Measurements from ENCODE around the gene ZDHHC1.
A peak's percentile ranks its signal among the peaks of the same experiment; 100 is the strongest.

The ZDHHC1 gene

DNA sequence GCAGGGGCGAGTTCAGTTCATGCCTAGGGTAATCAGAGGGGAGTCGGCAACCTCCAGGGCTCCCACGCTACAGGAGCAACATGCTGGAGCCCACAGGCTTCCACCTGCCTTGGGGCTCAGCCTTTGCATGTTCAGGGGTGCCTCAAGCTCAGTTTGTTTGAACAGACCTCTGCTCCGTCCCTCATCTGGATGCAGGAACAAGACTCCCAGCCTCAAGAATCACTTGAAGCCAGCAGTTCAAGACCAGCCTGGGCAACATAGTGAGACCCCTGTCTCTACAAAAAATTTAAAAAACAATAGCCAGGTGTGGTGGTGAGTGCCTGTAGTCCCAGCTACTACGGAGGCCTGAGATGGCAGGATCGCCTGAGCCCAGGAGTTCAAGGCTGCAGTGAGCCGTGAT is 9.7 kb upstream of the ZDHHC1 start:
- DNase-seq: no peak
- Histone ChIP-seq H3K27ac (ENCODE audit: low read depth, low read length) (no peak overlapping the region), H4K8ac (ENCODE audit: low read depth, low read length) (no peak overlapping the region), H3K36me3 (ENCODE audit: control insufficient read depth in 1 of 2, insufficient read depth in 2 of 2, low read length in 2 of 2) (no peaks in the 10 kb centered on the region), H3K79me1 (ENCODE audit: low read length) (peaks cover 3% of the 10 kb centered on the region), H2AK5ac (ENCODE audit: low read length) (no peak overlapping the region), H4K91ac (ENCODE audit: low read depth, low read length) (no peak overlapping the region), H3K4me1 (ENCODE audit: control insufficient read depth in 1 of 2, insufficient read depth in 2 of 2, low read length in 2 of 2) (peaks cover 4 to 10% of the 10 kb centered on the region in 2 experiments), H3K14ac (ENCODE audit: low read length) (no peak overlapping the region), H2BK12ac (ENCODE audit: low read length) (no peak overlapping the region), H4K12ac (ENCODE audit: low read depth, low read length) (no peak overlapping the region), H3K9me3 (ENCODE audit: insufficient read depth, low read depth, low read length) (no peaks in the 10 kb centered on the region), H2AFZ (ENCODE audit: insufficient read depth, low read length, poor library complexity) (no peak overlapping the region), H3K79me2 (ENCODE audit: control insufficient read depth, insufficient read depth, low read length, poor library complexity) (no peaks in the 10 kb centered on the region), H3K27me3 (ENCODE audit: insufficient read depth, low read length) (peaks cover 19% of the 10 kb centered on the region), H3K23ac (ENCODE audit: low read length) (no peak overlapping the region), H3K4me3 (ENCODE audit: low read depth, low read length) (no peak overlapping the region), H3K18ac (ENCODE audit: low read length) (no peak overlapping the region), H2BK5ac (ENCODE audit: low read depth, low read length, poor library complexity) (no peak overlapping the region), H3K4ac (ENCODE audit: low read depth, low read length) (no peak overlapping the region), H2BK120ac (ENCODE audit: insufficient read depth, low read length, poor library complexity) (no peak overlapping the region), H3K4me2 (ENCODE audit: low read length) (no peak overlapping the region), H3K9ac (ENCODE audit: low read length) (no peak overlapping the region)
- whole genome bisulfite sequencing (ENCODE audit: extremely low coverage, insufficient coverage, insufficient read length): no CpG with 5 or more reads among the region's 7 CpGs

DNA sequence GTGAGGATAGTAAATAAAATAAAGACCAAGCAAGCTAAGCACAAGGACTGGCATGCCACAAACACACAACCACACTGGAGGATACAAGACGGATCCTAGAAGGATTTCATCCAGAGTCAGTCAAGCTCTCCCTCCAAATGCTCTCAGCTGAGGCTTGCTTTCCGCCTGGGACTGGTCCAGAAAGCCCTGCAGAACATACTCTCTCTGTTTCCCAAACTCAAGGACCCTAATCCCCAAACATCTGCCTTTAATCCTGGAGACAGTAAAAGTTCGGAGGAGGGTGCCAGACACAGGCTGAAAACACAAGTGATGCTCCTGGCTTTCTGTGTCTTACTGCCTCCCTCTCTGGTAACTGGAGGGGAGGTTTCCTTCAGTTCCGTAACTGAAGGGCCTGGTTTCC is 9.3 kb upstream of the ZDHHC1 start:
- Histone ChIP-seq H4K12ac (ENCODE audit: low read depth, low read length) (no peak overlapping the region), H3K14ac (ENCODE audit: low read length) (no peak overlapping the region), H3K79me1 (ENCODE audit: low read length) (peaks cover 3% of the 10 kb centered on the region), H3K27me3 (ENCODE audit: insufficient read depth, low read length) (peaks cover 17% of the 10 kb centered on the region), H3K9me3 (ENCODE audit: insufficient read depth, low read depth, low read length) (no peaks in the 10 kb centered on the region), H3K36me3 (ENCODE audit: control insufficient read depth in 1 of 2, insufficient read depth in 2 of 2, low read length in 2 of 2) (no peaks in the 10 kb centered on the region), H3K23ac (ENCODE audit: low read length) (no peak overlapping the region), H3K4ac (ENCODE audit: low read depth, low read length) (no peak overlapping the region), H3K4me3 (ENCODE audit: low read depth, low read length) (no peak overlapping the region), H2AFZ (ENCODE audit: insufficient read depth, low read length, poor library complexity) (no peak overlapping the region), H4K91ac (ENCODE audit: low read depth, low read length) (no peak overlapping the region), H3K4me1 (ENCODE audit: control insufficient read depth in 1 of 2, insufficient read depth in 2 of 2, low read length in 2 of 2) (peaks cover 3 to 9% of the 10 kb centered on the region in 2 experiments), H3K79me2 (ENCODE audit: control insufficient read depth, insufficient read depth, low read length, poor library complexity) (no peaks in the 10 kb centered on the region), H2BK5ac (ENCODE audit: low read depth, low read length, poor library complexity) (no peak overlapping the region), H4K8ac (ENCODE audit: low read depth, low read length) (no peak overlapping the region), H2AK5ac (ENCODE audit: low read length) (no peak overlapping the region), H3K18ac (ENCODE audit: low read length) (no peak overlapping the region), H3K27ac (ENCODE audit: low read depth, low read length) (no peak overlapping the region), H2BK12ac (ENCODE audit: low read length) (no peak overlapping the region), H2BK120ac (ENCODE audit: insufficient read depth, low read length, poor library complexity) (no peak overlapping the region), H3K9ac (ENCODE audit: low read length) (no peak overlapping the region), H3K4me2 (ENCODE audit: low read length) (no peak overlapping the region)
- DNase-seq: no peak
- no CpG with 5 or more reads among the region's 4 CpGs for WGBS (ENCODE audit: extremely low coverage, insufficient coverage, insufficient read length)

DNA sequence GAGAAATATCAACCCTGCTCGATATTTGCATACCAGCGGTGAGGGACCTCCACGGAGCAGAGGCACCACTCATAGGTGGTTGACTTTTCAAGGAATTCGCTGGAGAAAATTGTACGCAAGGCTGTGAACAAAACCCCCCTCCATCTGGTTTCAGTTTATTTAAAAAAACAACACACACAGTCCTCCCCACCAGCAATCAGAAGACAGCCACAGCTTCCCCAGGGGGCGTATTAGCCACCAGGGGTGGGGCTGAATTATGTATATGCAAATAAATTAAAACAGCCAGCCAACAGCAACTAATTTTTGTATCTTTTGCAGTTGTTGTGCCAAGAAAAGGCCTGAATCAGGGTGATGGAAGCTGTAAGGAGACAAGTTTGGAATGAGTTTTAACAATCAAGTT is 8.8 kb upstream of the ZDHHC1 start:
- Histone ChIP-seq H3K9ac (ENCODE audit: low read length) (no peak overlapping the region), H3K14ac (ENCODE audit: low read length) (no peak overlapping the region), H3K4me1 (ENCODE audit: control insufficient read depth in 1 of 2, insufficient read depth in 2 of 2, low read length in 2 of 2) (peaks cover 0 to 7% of the 10 kb centered on the region in 2 experiments), H3K79me2 (ENCODE audit: control insufficient read depth, insufficient read depth, low read length, poor library complexity) (no peaks in the 10 kb centered on the region), H3K27ac (ENCODE audit: low read depth, low read length) (no peak overlapping the region), H3K18ac (ENCODE audit: low read length) (no peak overlapping the region), H4K91ac (ENCODE audit: low read depth, low read length) (no peak overlapping the region), H3K36me3 (ENCODE audit: control insufficient read depth in 1 of 2, insufficient read depth in 2 of 2, low read length in 2 of 2) (no peaks in the 10 kb centered on the region), H3K27me3 (ENCODE audit: insufficient read depth, low read length) (peaks cover 12% of the 10 kb centered on the region), H2AFZ (ENCODE audit: insufficient read depth, low read length, poor library complexity) (no peak overlapping the region), H2BK12ac (ENCODE audit: low read length) (no peak overlapping the region), H3K79me1 (ENCODE audit: low read length) (peaks cover 3% of the 10 kb centered on the region), H3K9me3 (ENCODE audit: insufficient read depth, low read depth, low read length) (no peaks in the 10 kb centered on the region), H4K8ac (ENCODE audit: low read depth, low read length) (no peak overlapping the region), H3K4me3 (ENCODE audit: low read depth, low read length) (no peak overlapping the region), H3K4me2 (ENCODE audit: low read length) (no peak overlapping the region), H2AK5ac (ENCODE audit: low read length) (no peak overlapping the region), H3K23ac (ENCODE audit: low read length) (no peak overlapping the region), H4K12ac (ENCODE audit: low read depth, low read length) (no peak overlapping the region), H2BK120ac (ENCODE audit: insufficient read depth, low read length, poor library complexity) (no peak overlapping the region), H3K4ac (ENCODE audit: low read depth, low read length) (no peak overlapping the region), H2BK5ac (ENCODE audit: low read depth, low read length, poor library complexity) (no peak overlapping the region)
- WGBS (ENCODE audit: extremely low coverage, insufficient coverage, insufficient read length): no CpG with 5 or more reads among the region's 6 CpGs
- DNase-seq: no peak

DNA sequence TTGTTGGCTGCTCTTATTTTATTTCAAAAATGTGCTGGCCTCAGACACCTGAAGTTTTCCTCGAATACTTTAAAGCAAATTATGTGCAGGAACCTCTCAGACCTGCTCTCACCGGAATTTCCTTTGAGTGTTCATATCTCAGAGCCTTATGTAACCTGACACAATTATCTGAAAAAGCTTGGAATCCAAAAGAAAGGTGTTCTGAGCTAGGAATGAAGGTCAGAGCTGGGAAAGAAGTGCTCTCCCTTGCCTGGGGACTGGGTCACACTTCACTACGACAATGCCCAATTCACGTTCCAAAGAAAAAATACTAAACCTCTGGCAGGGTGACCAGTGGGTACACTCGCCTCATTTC is 8.0 kb upstream of the ZDHHC1 start:
- no peak overlapping the region for H2AK5ac ChIP-seq (ENCODE audit: low read length)
- no peak overlapping the region for H3K4me3 ChIP-seq (ENCODE audit: low read depth, low read length)
- H3K27me3 ChIP-seq (ENCODE audit: insufficient read depth, low read length): peaks cover 5% of the 10 kb centered on the region
- H2BK5ac ChIP-seq (ENCODE audit: low read depth, low read length, poor library complexity): no peak overlapping the region
- no peak overlapping the region for H3K18ac ChIP-seq (ENCODE audit: low read length)
- H3K14ac ChIP-seq (ENCODE audit: low read length): no peak overlapping the region
- no peak overlapping the region for H3K27ac ChIP-seq (ENCODE audit: low read depth, low read length)
- WGBS (ENCODE audit: extremely low coverage, insufficient coverage, insufficient read length): no CpG with 5 or more reads among the region's 5 CpGs
- H3K23ac ChIP-seq (ENCODE audit: low read length): no peak overlapping the region
- H2BK12ac ChIP-seq (ENCODE audit: low read length): no peak overlapping the region
- no peak overlapping the region for H3K9ac ChIP-seq (ENCODE audit: low read length)
- H4K12ac ChIP-seq (ENCODE audit: low read depth, low read length): no peak overlapping the region
- no peak overlapping the region for H2BK120ac ChIP-seq (ENCODE audit: insufficient read depth, low read length, poor library complexity)
- no peak overlapping the region for H4K91ac ChIP-seq (ENCODE audit: low read depth, low read length)
- no peaks in the 10 kb centered on the region for H3K9me3 ChIP-seq (ENCODE audit: insufficient read depth, low read depth, low read length)
- H4K8ac ChIP-seq (ENCODE audit: low read depth, low read length): no peak overlapping the region
- H3K36me3 ChIP-seq (ENCODE audit: control insufficient read depth in 1 of 2, insufficient read depth in 2 of 2, low read length in 2 of 2): no peaks in the 10 kb centered on the region
- no peaks in the 10 kb centered on the region for H3K79me2 ChIP-seq (ENCODE audit: control insufficient read depth, insufficient read depth, low read length, poor library complexity)
- no peak overlapping the region for H2AFZ ChIP-seq (ENCODE audit: insufficient read depth, low read length, poor library complexity)
- no peak overlapping the region for H3K4me2 ChIP-seq (ENCODE audit: low read length)
- peak; percentile 87 to 95 for DNase-seq
- peaks cover 3% of the 10 kb centered on the region for H3K79me1 ChIP-seq (ENCODE audit: low read length)
- H3K4me1 ChIP-seq (ENCODE audit: control insufficient read depth in 1 of 2, insufficient read depth in 2 of 2, low read length in 2 of 2): peaks cover 0 to 7% of the 10 kb centered on the region in 2 experiments
- H3K4ac ChIP-seq (ENCODE audit: low read depth, low read length): no peak overlapping the region
